Germinal center (tissue), 1 donor: ENCODE results near the gene CITED2.
A peak's percentile ranks its signal among the peaks of the same experiment; 100 is the strongest.
"Not testable (repeated sequence)": the region's sequence is repeated elsewhere in the genome, so short reads cannot be mapped to it uniquely, and the experiment has no call there.

Source experiments
- DNase-seq: peaks from one replicate; pipeline ENCODE4 v3.0.0; 2012; ENCODE audit warnings: mixed read lengths, low spot score

The CITED2 gene

GRCh38 chr6:139364302-139364981 lies 10.0 kb downstream of the CITED2 start:
- peak; percentile 55 for DNase-seq

- DNase-seq: not testable (repeated sequence)
Observed at GRCh38 chr6:139363797-139364196, 10.7 kb downstream of the CITED2 start.

DNA sequence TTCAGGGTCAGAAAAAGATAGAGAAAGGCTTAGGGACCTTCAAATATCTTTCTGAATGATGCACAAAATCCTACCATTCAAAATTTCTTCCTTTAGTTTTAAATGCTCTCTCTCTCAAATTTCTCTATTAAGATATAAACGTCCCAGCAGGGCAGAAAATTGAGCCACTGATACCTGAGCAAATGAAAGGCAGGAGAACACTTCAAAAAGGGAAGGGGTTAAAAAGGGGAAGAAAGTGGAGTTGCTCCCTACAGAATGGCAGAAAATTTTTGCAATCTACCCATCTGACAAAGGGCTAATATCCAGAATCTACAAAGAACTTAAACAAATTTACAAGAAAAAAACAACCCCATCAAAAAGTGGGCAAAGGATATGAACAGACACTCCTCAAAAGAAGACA lies 11.3 kb downstream of the CITED2 start:
- DNase-seq: not testable (repeated sequence)

- no peak for DNase-seq
Observed at GRCh38 chr6:139361211-139361610, 13.2 kb downstream of the CITED2 start.

DNA sequence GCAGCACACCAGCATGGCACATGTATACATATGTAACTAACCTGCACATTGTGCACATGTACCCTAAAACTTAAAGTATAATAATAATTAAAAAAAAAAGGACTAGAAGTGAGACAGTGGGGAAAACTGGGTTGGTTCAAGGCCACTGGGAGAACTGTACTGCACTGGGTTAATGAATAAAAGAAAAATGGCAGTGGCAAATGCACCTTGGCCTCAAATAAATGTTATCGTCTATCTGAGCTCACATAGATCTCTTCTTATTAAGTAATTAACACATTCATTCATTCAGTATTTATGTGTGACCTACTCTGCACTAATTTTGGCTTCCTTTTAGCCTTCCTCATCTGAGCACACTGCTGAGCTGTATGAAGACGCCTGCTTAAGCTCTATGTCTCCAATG lies 17.5 kb downstream of the CITED2 start:
- DNase-seq: no peak

GRCh38 chr6:139355777-139356445 lies 18.5 kb downstream of the CITED2 start:
- no peak for DNase-seq

GRCh38 chr6:139355172-139355571 lies 19.3 kb downstream of the CITED2 start:
- no peak for DNase-seq

DNA sequence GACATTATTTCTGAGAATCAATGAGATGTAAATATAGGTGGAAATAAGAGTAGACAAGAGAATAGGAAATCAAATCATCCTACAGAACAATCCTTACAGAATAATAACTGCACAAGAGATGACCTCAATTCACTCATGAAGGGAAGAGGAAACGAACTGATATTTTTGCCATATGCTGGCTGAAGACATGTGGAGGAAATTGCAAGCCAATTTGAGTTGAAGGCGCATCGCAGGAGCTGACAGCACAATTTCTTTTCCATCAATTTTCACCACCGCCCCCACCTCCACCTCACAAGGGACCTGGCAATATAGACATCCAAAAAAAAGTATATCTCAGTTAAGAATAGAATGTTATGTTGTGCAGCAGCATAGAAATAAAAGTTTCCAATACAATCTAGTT lies 20.3 kb downstream of the CITED2 start:
- DNase-seq: no peak

- DNase-seq: no peak
Observed at GRCh38 chr6:139349464-139350020, 24.9 kb downstream of the CITED2 start.

- DNase-seq: no peak
Observed at GRCh38 chr6:139346392-139346791, 28.1 kb downstream of the CITED2 start.

DNA sequence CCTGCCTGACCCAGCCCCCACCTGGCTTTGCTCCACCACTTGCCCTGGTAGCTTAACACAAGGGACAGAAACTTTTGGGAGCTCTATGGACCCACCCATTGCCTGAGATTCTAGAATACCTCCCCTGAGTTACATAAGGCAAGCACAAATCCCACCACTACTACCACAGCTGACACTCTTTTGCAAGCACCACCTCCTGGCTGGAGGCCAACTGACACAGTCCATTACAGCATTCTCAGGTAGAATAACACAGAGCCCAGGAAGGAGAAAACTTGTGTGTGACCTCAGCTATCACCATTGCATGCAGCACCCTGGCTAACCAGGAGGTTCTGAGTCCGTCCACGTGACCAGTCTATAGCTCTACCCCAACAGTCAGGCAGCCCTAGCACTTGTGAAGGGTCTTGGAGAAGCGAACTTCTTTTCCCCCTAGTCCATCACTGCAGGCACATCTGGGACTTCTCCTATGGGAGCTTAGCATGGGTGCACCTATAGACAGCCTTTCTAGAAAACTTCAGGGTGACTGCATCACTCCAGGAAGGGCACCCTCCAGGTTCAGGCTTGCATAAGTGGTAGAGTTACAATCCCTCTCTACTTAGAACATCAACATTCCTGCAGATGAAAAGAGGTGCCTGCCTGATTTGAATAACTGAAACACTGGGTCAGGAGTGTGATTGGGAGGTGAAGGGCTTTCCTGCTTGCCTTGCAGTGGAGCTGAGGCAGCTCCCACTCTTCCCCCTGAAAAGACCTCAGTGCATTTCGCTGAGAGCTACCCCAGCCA lies 30.1 kb downstream of the CITED2 start:
- no peak for DNase-seq

DNA sequence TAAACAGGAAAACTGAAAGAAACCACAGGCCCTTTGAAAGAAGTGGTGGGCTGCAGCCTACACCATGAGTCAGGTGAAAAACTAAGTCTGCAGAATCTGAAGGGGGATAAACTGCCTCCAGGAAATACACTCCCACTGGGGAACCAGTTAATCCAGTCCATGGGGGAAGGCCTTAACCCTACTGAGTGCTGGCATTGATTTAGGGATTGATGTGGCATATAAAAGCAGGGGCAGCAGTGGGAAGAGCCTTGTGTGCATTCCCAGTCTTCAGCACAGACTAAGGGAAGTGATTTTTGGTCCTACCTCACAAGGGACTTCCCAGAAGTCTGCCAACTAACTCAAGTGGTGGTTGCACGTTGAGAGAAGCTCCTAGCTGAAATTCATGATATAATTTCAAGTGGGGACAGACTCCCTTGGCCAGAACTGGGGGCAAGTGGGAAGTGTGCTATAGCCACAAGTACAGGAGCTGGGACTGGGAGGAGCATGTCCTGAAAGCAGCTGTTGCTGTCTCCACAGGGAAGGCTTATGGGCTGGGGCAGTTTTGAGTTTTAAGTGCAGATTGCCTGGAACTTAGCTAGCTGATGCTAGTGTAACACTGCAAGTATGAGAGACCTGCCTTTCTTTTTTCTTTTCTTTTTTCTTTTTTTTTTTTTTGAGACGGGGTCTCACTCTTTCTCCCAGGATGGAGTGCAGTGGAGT lies 31.2 kb downstream of the CITED2 start:
- DNase-seq: no peak

DNA sequence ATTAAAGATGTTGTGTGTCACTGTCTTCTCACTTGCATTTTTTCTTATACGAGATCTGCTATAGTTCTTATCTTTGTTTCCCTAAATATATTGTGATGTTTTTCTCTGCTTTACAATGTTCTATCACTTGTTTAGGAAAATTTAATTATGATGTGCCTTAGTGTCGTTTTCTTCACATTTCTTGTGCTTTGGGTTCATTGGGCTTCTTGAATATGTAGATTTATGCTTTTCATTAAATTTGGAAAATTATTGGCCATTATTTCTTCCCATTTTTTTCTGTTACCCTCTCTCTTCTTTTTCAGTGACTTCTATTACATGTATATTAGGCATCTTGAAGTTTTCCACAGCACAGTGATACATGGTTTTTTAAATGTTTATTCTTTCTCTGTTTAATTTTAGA lies 33.4 kb downstream of the CITED2 start:
- DNase-seq: no peak

DNA sequence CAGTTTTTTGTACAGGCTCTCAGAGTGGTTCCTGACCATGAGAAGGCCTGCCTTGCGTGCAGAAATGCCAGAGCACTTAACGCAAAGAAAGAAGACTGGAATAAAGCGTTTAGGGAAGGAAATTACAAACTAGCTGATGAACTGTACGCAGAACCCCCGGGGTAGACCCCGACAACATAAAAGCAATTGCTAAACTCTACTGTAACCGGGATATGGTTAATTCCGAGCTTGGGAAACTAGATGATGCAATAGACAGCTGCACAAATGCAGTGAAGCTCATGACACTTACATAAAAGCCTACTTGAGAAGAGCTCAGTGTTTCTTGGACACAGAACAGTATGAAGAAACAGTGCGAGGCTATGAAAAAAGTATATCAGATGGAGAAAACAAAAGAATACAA lies 35.7 kb downstream of the CITED2 start:
- DNase-seq: no peak

- DNase-seq: no peak
Observed at GRCh38 chr6:139337830-139338229, 36.6 kb downstream of the CITED2 start.

DNA sequence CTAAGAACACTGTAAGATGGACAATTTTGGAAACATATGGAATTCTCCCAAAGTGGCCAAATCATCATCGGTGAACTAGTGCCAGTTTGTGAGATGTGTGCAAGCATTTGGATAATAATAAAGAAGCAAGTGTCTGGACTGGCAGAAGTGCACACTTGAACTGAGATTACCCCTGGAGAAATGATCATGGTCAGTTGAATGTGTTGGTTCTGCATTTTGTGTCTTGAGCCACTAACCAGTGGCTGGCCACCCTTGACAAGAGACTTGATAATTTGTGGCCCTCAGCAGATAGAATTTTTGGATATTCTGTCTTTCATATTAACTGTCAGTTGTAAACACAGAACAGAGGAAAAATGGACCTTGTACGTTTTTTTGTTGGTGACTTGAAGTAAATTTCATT lies 37.4 kb downstream of the CITED2 start:
- DNase-seq: no peak

- DNase-seq: no peak
Observed at GRCh38 chr6:139336488-139336887, 38.0 kb downstream of the CITED2 start.

GRCh38 chr6:139335447-139336210 lies 38.8 kb downstream of the CITED2 start:
- no peak for DNase-seq

DNA sequence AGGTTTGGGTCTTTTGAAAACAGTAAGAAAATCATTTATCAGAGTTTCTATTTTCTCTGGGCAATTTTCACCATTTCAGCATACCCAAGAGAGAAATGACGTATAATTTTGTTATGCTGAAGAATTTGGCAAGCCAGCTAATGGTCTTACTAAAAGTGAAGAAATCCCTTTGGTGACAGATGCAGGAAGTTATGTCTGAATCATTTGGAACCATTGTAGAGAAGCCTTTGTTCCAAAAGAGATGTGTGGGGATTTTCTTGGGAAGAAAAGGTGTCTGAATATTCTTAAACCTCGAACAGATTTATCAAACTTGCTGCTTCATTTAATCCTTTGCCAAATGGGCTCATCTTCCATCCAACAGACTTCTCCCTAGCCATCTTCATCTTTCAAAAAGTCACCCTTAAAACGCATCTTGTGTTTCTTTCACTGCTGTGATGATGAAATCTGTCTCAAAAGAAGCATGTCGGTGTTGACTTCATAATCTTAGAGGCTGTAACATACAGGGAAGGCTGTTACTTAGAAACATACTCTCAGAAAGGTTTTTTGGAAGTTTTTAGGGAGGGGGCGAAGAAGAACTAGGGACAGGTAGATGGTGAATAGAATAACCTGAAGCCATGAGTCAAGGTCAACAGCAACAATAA lies 39.5 kb downstream of the CITED2 start:
- DNase-seq: no peak

DNA sequence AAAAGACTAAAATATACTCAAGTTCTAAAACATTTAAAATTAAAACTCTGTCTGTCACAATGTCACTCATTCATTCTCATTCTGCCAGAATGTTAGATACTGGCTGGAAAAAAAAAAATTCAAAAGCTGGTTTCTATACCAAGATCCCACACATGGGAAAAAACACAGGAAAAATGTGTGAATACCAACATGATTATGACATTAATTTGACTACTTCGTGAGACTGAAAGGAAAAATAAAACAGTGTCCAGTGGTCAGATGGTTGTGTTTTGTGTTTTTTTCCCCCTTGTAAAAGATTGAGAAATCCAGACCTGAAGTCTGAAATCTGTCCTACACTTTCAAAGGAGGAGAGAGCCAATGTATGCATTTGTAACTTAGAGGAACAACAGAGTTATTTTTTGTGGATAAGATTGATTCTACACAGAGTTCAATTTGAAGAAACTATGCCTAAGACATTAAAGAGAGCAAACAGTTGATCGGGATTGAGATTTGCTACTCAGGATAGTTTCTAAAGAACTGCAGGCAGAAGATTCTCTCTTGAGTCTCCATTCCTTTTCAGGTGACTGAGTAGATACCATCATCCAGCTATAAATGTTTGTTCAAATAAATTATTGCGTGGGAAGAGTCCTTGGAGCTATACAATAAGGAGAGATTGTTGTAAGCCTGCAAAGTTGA lies 43.5 kb downstream of the CITED2 start:
- no peak for DNase-seq
